CD4-positive, alpha-beta memory T cell (primary cell): ENCODE measurements around the gene GPATCH11. TPM values are rescaled to one million over a fixed set of nuclear protein-coding genes. Genes with fewer than 3 reads are reported as not detected.
A peak's percentile ranks its signal among the peaks of the same experiment; 100 is the strongest.

Experiments
- CTCF ChIA-PET: fragments of 350-600 bp; sonication (Branson Sonifier 250); formaldehyde crosslinking; loops from one replicate; lab custom pipeline; 2021; ENCODE audit warnings: inconsistent platforms; ENCODE audit not compliant: partially characterized antibody; lab: Charles Lee
- POLR2A ChIA-PET: fragments of 350-600 bp; sonication (Branson Sonifier 250); formaldehyde crosslinking; loops from one replicate; lab custom pipeline; 2021; ENCODE audit not compliant: partially characterized antibody; lab: Charles Lee
- DNase-seq, 5 donors: peaks; one replicate each; pipeline versions ENCODE4 v3.0.0 to v3.0.0-alpha.2; 2020 to 2022; ENCODE audit warnings: mixed read lengths in 1 of 5
- H3K27ac ChIP-seq: one replicate; pipeline ENCODE4 v1.7.0; 2013; ENCODE audit warnings: low read depth, low read length
- H3K27me3 ChIP-seq: 2 replicates; pipeline ENCODE4 v1.7.0; 2013; ENCODE audit warnings: mild to moderate bottlenecking, low read length, moderate library complexity; ENCODE audit not compliant: insufficient read depth
- H3K36me3 ChIP-seq: 2 replicates; pipeline ENCODE4 v1.7.0; 2013; ENCODE audit warnings: mild to moderate bottlenecking, low read length, moderate library complexity; ENCODE audit not compliant: insufficient read depth
- H3K4me1 ChIP-seq: 2 replicates; pipeline ENCODE4 v1.7.0; 2013; ENCODE audit warnings: mild to moderate bottlenecking, low read length, moderate library complexity; ENCODE audit not compliant: insufficient read depth
- H3K4me3 ChIP-seq, 2 donors: one replicate each; pipeline ENCODE4 v1.7.0; 2013; ENCODE audit warnings: low read length in 2 of 2, mild to moderate bottlenecking in 1 of 2
- H3K9me3 ChIP-seq, 2 donors: one replicate each; pipeline ENCODE4 v1.7.0; 2013; ENCODE audit warnings: low read length in 2 of 2, control low read depth in 1 of 2; ENCODE audit not compliant: control insufficient read depth in 1 of 2
- H3K27ac Mint-ChIP-seq, 7 donors: one replicate each; pipeline ENCODE4 v1.8.0; 2020 to 2021; ENCODE audit warnings: mixed read lengths in 7 of 7, mild to moderate bottlenecking in 6 of 7, inconsistent platforms in 3 of 7, moderate library complexity in 3 of 7
- H3K27me3 Mint-ChIP-seq, 2 donors: one replicate each; pipeline ENCODE4 v1.8.0; 2020 to 2021; ENCODE audit warnings: mixed read lengths in 2 of 2
- H3K36me3 Mint-ChIP-seq, 2 donors: one replicate each; pipeline ENCODE4 v1.8.0; 2020 to 2021; ENCODE audit warnings: mixed read lengths in 2 of 2, inconsistent platforms in 1 of 2, mild to moderate bottlenecking in 1 of 2
- H3K4me1 Mint-ChIP-seq, 4 donors: one replicate each; pipeline ENCODE4 v1.8.0; 2020 to 2021; ENCODE audit warnings: mixed read lengths in 4 of 4, mild to moderate bottlenecking in 1 of 4
- H3K4me3 Mint-ChIP-seq, 8 donors: one replicate each; pipeline ENCODE4 v1.8.0; 2020 to 2021; ENCODE audit warnings: mixed read lengths in 8 of 8, mild to moderate bottlenecking in 7 of 8, moderate library complexity in 6 of 8, inconsistent platforms in 3 of 8
- H3K9me3 Mint-ChIP-seq, 8 donors: one replicate each; pipeline ENCODE4 v1.8.0; 2020 to 2021; ENCODE audit warnings: mixed read lengths in 8 of 8, mild to moderate bottlenecking in 5 of 8, inconsistent platforms in 3 of 8, moderate library complexity in 1 of 8
- intact Hi-C: fragments of 100-400 bp; cut with micrococcal nuclease; formaldehyde crosslinking; loops from one replicate; pipeline ENCODE4 v1.15.1; 2023
- polyA plus RNA-seq, 2 donors: library from polyadenylated mRNA; unstranded; fragments of 300-500 nt; fragmentation: Illumina TruSeq; gene quantifications; one replicate each; pipeline ENCODE4 v1.2.3, GENCODE V29; 2021
- total RNA-seq, 2 experiments: library from RNA; stranded (reverse); gene quantifications; one replicate each; pipeline ENCODE4 v1.2.3, GENCODE V29; 2021

The GPATCH11 gene
- total RNA-seq (10 to 100 TPM; 17.3 to 18.9 TPM), polyA plus RNA-seq (1 to 10 TPM; 9.2 to 9.9 TPM)

- Mint-ChIP-seq H3K4me3 (no peak within 1 kb of the TSS), H3K4me1 (peaks cover 13 to 39% (median 28%) of the 10 kb centered on the region in 4 donors), H3K9me3 (no peaks in the 10 kb centered on the region), H3K36me3 (peaks cover 18 to 31% of the 10 kb centered on the region in 2 donors), H3K27me3 (no peaks in the 10 kb centered on the region), H3K27ac (no peak within 1 kb of the TSS)
- Histone ChIP-seq H3K9me3 (no peaks in the 10 kb centered on the region), H3K27me3 (no peaks in the 10 kb centered on the region), H3K4me1 (peaks cover 53% of the 10 kb centered on the region), H3K36me3 (peaks cover 4% of the 10 kb centered on the region), H3K4me3 (peak within 1 kb of the TSS; percentile 85 to 94), H3K27ac (peak within 1 kb of the TSS; percentile 81)
- intact Hi-C loops, result loop anchor here (1.0 to 2.0 kb wide), 3 partner anchors 73 to 118 kb away; partner anchors contain the start of genes CEBPZOS, EIF2AK2 and STRN
- CTCF ChIA-PET, result interaction anchor here (1.0 to 1.2 kb wide), 2 partner anchors 84 to 148 kb away, joined by 3 read pairs; partner anchors contain the start of genes CEBPZ and NDUFAF7
- POLR2A ChIA-PET, result interaction anchor here (0.6 to 2.4 kb wide), 4 partner anchors 73 to 948 kb away, joined by 3 to 16 read pairs (median 5); partner anchors contain the start of genes CEBPZ, EIF2AK2, NDUFAF7 and STRN
- peak; percentile 93 to 95 (median 94) for DNase-seq
Observed at GRCh38 chr2:37083873-37084794, at the start of gene GPATCH11, which contains the start of gene HEATR5B. Gene GPATCH11, plus strand, starts transcription at chr2:37084518. Its CDS starts 3,864 bp downstream, at chr2:37088382. Gene HEATR5B, minus strand, starts transcription at chr2:37084372. Its CDS starts 958 bp downstream, at chr2:37083414.

- intact Hi-C loops, result no loop called here
- DNase-seq, result no peak
- peaks cover 15% of the 10 kb centered on the region for H3K36me3 ChIP-seq
- H3K27ac ChIP-seq, result no peak overlapping the region
- H3K27ac Mint-ChIP-seq, result peak overlapping the region in 1 of 7 donors; percentile 42
- H3K4me3 Mint-ChIP-seq, result no peak overlapping the region
- ChIA-PET POLR2A (no interaction called here), CTCF (no interaction called here)
- H3K27me3 ChIP-seq, result no peaks in the 10 kb centered on the region
- no peaks in the 10 kb centered on the region for H3K4me1 Mint-ChIP-seq
- H3K4me1 ChIP-seq, result no peaks in the 10 kb centered on the region
- no peak overlapping the region for H3K4me3 ChIP-seq
- no peaks in the 10 kb centered on the region for H3K27me3 Mint-ChIP-seq
- H3K9me3 ChIP-seq, result no peaks in the 10 kb centered on the region
- H3K9me3 Mint-ChIP-seq, result no peaks in the 10 kb centered on the region
- peaks cover 31 to 49% of the 10 kb centered on the region in 2 donors for H3K36me3 Mint-ChIP-seq
Observed at GRCh38 chr2:37037771-37038170, 46.5 kb upstream of the GPATCH11 start.

- no peak overlapping the region for H3K27ac Mint-ChIP-seq
- Histone ChIP-seq H3K27ac (no peak overlapping the region), H3K4me3 (no peak overlapping the region), H3K9me3 (no peaks in the 10 kb centered on the region), H3K4me1 (no peaks in the 10 kb centered on the region), H3K27me3 (no peaks in the 10 kb centered on the region), H3K36me3 (peaks cover 18% of the 10 kb centered on the region)
- CTCF ChIA-PET, result no interaction called here
- DNase-seq, result no peak
- intact Hi-C loops, result no loop called here
- H3K27me3 Mint-ChIP-seq, result no peaks in the 10 kb centered on the region
- no peaks in the 10 kb centered on the region for H3K9me3 Mint-ChIP-seq
- peaks cover 0 to 3% (median 0%) of the 10 kb centered on the region in 4 donors for H3K4me1 Mint-ChIP-seq
- H3K36me3 Mint-ChIP-seq, result peaks cover 33 to 54% of the 10 kb centered on the region in 2 donors
- POLR2A ChIA-PET, result no interaction called here
- H3K4me3 Mint-ChIP-seq, result no peak overlapping the region
Observed at GRCh38 chr2:37039580-37039979, 44.7 kb upstream of the GPATCH11 start.

GRCh38 chr2:37052600-37053332 is 31.6 kb upstream of the GPATCH11 start:
- Histone ChIP-seq H3K27ac (no peak overlapping the region), H3K4me3 (no peak overlapping the region), H3K36me3 (peaks cover 47% of the 10 kb centered on the region), H3K9me3 (no peaks in the 10 kb centered on the region), H3K4me1 (no peaks in the 10 kb centered on the region), H3K27me3 (no peaks in the 10 kb centered on the region)
- Mint-ChIP-seq H3K27me3 (no peaks in the 10 kb centered on the region), H3K4me3 (no peak overlapping the region), H3K4me1 (peaks cover 0 to 7% (median under 1%) of the 10 kb centered on the region in 4 donors), H3K9me3 (no peaks in the 10 kb centered on the region), H3K36me3 (peaks cover 41 to 65% of the 10 kb centered on the region in 2 donors), H3K27ac (no peak overlapping the region)
- CTCF ChIA-PET, result interaction anchor here (1.1 kb wide), 1 partner anchor 10 kb away, joined by 3 read pairs; no protein-coding TSS in a partner anchor
- no peak for DNase-seq
- intact Hi-C loops, result no loop called here
- POLR2A ChIA-PET, result no interaction called here

- H3K27ac ChIP-seq, result no peak overlapping the region
- H3K36me3 ChIP-seq, result peaks cover 51% of the 10 kb centered on the region
- H3K9me3 ChIP-seq, result no peaks in the 10 kb centered on the region
- H3K4me3 ChIP-seq, result no peak overlapping the region
- no peak for DNase-seq
- H3K27me3 ChIP-seq, result no peaks in the 10 kb centered on the region
- peaks cover 42 to 79% of the 10 kb centered on the region in 2 donors for H3K36me3 Mint-ChIP-seq
- ChIA-PET POLR2A (no interaction called here), CTCF (no interaction called here)
- intact Hi-C loops, result no loop called here
- H3K4me1 ChIP-seq, result no peaks in the 10 kb centered on the region
- peaks cover 0 to 6% (median 0%) of the 10 kb centered on the region in 4 donors for H3K4me1 Mint-ChIP-seq
- no peaks in the 10 kb centered on the region for H3K9me3 Mint-ChIP-seq
- no peaks in the 10 kb centered on the region for H3K27me3 Mint-ChIP-seq
- H3K27ac Mint-ChIP-seq, result no peak overlapping the region
- no peak overlapping the region for H3K4me3 Mint-ChIP-seq
Observed at GRCh38 chr2:37059841-37060240, 24.5 kb upstream of the GPATCH11 start.

- no peaks in the 10 kb centered on the region for H3K9me3 ChIP-seq
- Mint-ChIP-seq H3K4me3 (no peak overlapping the region), H3K27me3 (no peaks in the 10 kb centered on the region), H3K27ac (peak overlapping the region in 1 of 7 donors; percentile 24), H3K9me3 (no peaks in the 10 kb centered on the region), H3K36me3 (peaks cover 40 to 80% of the 10 kb centered on the region in 2 donors), H3K4me1 (peaks cover 0 to 6% (median 0%) of the 10 kb centered on the region in 4 donors)
- POLR2A ChIA-PET, result no interaction called here
- no peak overlapping the region for H3K27ac ChIP-seq
- CTCF ChIA-PET, result no interaction called here
- H3K27me3 ChIP-seq, result no peaks in the 10 kb centered on the region
- H3K36me3 ChIP-seq, result peaks cover 52% of the 10 kb centered on the region
- DNase-seq, result no peak
- intact Hi-C loops, result no loop called here
- H3K4me1 ChIP-seq, result no peaks in the 10 kb centered on the region
- H3K4me3 ChIP-seq, result no peak overlapping the region
Observed at GRCh38 chr2:37060446-37060845, 23.9 kb upstream of the GPATCH11 start.
